ENCODE results near the gene HOXC11.

- TF ChIP-seq OSR1 (CRISPR knock-in tag; IDR thresholded peaks at IDR 0.05), result no peak
- TF ChIP-seq TCF4 (CRISPR knock-in tag; IDR thresholded peaks at IDR 0.05; ENCODE audit: borderline replicate concordance), result no peak
- no peak for TF ChIP-seq CREB5 (CRISPR knock-in tag; IDR thresholded peaks at IDR 0.05; ENCODE audit: low read depth)
- TF ChIP-seq PATZ1 (CRISPR knock-in tag; IDR thresholded peaks at IDR 0.05; ENCODE audit: borderline replicate concordance), result no peak
- no peak for TF ChIP-seq CSDC2 (CRISPR knock-in tag; IDR thresholded peaks at IDR 0.05)
- no peak for TF ChIP-seq ZFP3 (CRISPR knock-in tag; IDR thresholded peaks at IDR 0.05)
- no peak for TF ChIP-seq RARB (CRISPR knock-in tag; IDR thresholded peaks at IDR 0.05)
- TF ChIP-seq BACH2 (CRISPR knock-in tag; IDR thresholded peaks at IDR 0.05; ENCODE audit: borderline replicate concordance), result no peak
- TF ChIP-seq PPARA (CRISPR knock-in tag; IDR thresholded peaks at IDR 0.05; ENCODE audit: borderline replicate concordance), result no peak
These were observed 14.8 kb upstream of the HOXC11 start for GRCh38 chr12:53958128-53958527.
